Trophoblast cell (in vitro differentiated cells and primary cell): ENCODE data around the gene FSTL5.
A peak's percentile ranks its signal among the peaks of the same experiment; 100 is the strongest.

Experiments
- DNase-seq, 2 donors: peaks; one replicate each; pipeline ENCODE4 v3.0.0-alpha.2; 2016
- H2AFZ ChIP-seq: 2 replicates; pipeline ENCODE4 v1.6.1; 2013; ENCODE audit warnings: low read length, moderate library complexity, mild to moderate bottlenecking; ENCODE audit not compliant: insufficient read depth, poor library complexity
- H2AK5ac ChIP-seq: 2 replicates; pipeline ENCODE4 v1.6.1; 2013; ENCODE audit warnings: mild to moderate bottlenecking, low read length
- H2BK120ac ChIP-seq: 2 replicates; pipeline ENCODE4 v1.6.1; 2013; ENCODE audit warnings: low read length, mild to moderate bottlenecking, moderate library complexity; ENCODE audit not compliant: insufficient read depth, poor library complexity
- H2BK12ac ChIP-seq: 2 replicates; pipeline ENCODE4 v1.6.1; 2013; ENCODE audit warnings: mild to moderate bottlenecking, low read length, moderate library complexity
- H2BK5ac ChIP-seq: 2 replicates; pipeline ENCODE4 v1.6.1; 2013; ENCODE audit warnings: low read length, low read depth, moderate library complexity, mild to moderate bottlenecking; ENCODE audit not compliant: poor library complexity
- H3K14ac ChIP-seq: 2 replicates; pipeline ENCODE4 v1.6.1; 2013; ENCODE audit warnings: mild to moderate bottlenecking, low read length
- H3K18ac ChIP-seq: 2 replicates; pipeline ENCODE4 v1.6.1; 2013; ENCODE audit warnings: mild to moderate bottlenecking, low read length
- H3K23ac ChIP-seq: 2 replicates; pipeline ENCODE4 v1.6.1; 2013; ENCODE audit warnings: low read length
- H3K27ac ChIP-seq: 2 replicates; pipeline ENCODE4 v1.5.1; 2013; ENCODE audit warnings: low read depth, mild to moderate bottlenecking, inconsistent platforms, low read length, moderate library complexity
- H3K27me3 ChIP-seq: 2 replicates; pipeline ENCODE4 v1.6.1; 2013; ENCODE audit warnings: inconsistent platforms, mild to moderate bottlenecking, low read length, moderate library complexity; ENCODE audit not compliant: insufficient read depth
- H3K36me3 ChIP-seq, 2 experiments: 1 replicate in 1 of 2; 2 replicates in 1 of 2; pipeline ENCODE4 v1.6.1; 2013; ENCODE audit warnings: low read length in 2 of 2, mild to moderate bottlenecking in 2 of 2, moderate library complexity in 1 of 2; ENCODE audit not compliant: insufficient read depth in 2 of 2, control insufficient read depth in 1 of 2
- H3K4ac ChIP-seq: 2 replicates; pipeline ENCODE4 v1.6.1; 2013; ENCODE audit warnings: low read depth, mild to moderate bottlenecking, low read length, moderate library complexity
- H3K4me1 ChIP-seq, 2 experiments: 1 replicate in 1 of 2; 2 replicates in 1 of 2; pipeline ENCODE4 v1.6.1; 2013; ENCODE audit warnings: low read length in 2 of 2, mild to moderate bottlenecking in 2 of 2, moderate library complexity in 1 of 2; ENCODE audit not compliant: insufficient read depth in 2 of 2, control insufficient read depth in 1 of 2
- H3K4me2 ChIP-seq: 2 replicates; pipeline ENCODE4 v1.6.1; 2013; ENCODE audit warnings: inconsistent platforms, mild to moderate bottlenecking, low read length, moderate library complexity
- H3K4me3 ChIP-seq: 2 replicates; pipeline ENCODE4 v1.5.1; 2013; ENCODE audit warnings: mild to moderate bottlenecking, low read depth, low read length, inconsistent platforms
- H3K79me1 ChIP-seq: one replicate; pipeline ENCODE4 v1.6.1; 2013; ENCODE audit warnings: low read length
- H3K79me2 ChIP-seq: 2 replicates; pipeline ENCODE4 v1.6.1; 2013; ENCODE audit warnings: low read length, mild to moderate bottlenecking; ENCODE audit not compliant: control insufficient read depth, insufficient read depth, poor library complexity
- H3K9ac ChIP-seq: 2 replicates; pipeline ENCODE4 v1.6.1; 2013; ENCODE audit warnings: mild to moderate bottlenecking, low read length
- H3K9me3 ChIP-seq: 2 replicates; pipeline ENCODE4 v1.6.1; 2013; ENCODE audit warnings: low read depth, mild to moderate bottlenecking, control low read depth, inconsistent platforms, low read length; ENCODE audit not compliant: insufficient read depth
- H4K12ac ChIP-seq: 2 replicates; pipeline ENCODE4 v1.6.1; 2013; ENCODE audit warnings: low read depth, mild to moderate bottlenecking, low read length, moderate library complexity
- H4K8ac ChIP-seq: 2 replicates; pipeline ENCODE4 v1.6.1; 2013; ENCODE audit warnings: low read depth, mild to moderate bottlenecking, low read length, moderate library complexity
- H4K91ac ChIP-seq: one replicate; pipeline ENCODE4 v1.6.1; 2013; ENCODE audit warnings: low read depth, mild to moderate bottlenecking, low read length, moderate library complexity
- WGBS: extraction: QIAGEN DNeasy Blood & Tissue Kit; methylation state at CpG from one replicate; pipeline ENCODE4 v1.1.7; 2013; ENCODE audit warnings: missing lambda C conversion rate; ENCODE audit not compliant: insufficient read length, insufficient coverage; ENCODE audit errors: extremely low coverage; 5-methylcytosine and 5-hydroxymethylcytosine counted together

The FSTL5 gene

GRCh38 chr4:161438096-161438495 is 725.7 kb downstream of the FSTL5 start:
- WGBS = no CpG with 5 or more reads among the region's 2 CpGs

GRCh38 chr4:161428180-161428965 is 735.4 kb downstream of the FSTL5 start:
- H3K4me2 ChIP-seq = no peak overlapping the region
- H3K4me3 ChIP-seq = no peak overlapping the region
- H3K79me1 ChIP-seq = no peaks in the 10 kb centered on the region
- no CpG with 5 or more reads among the region's 13 CpGs for WGBS
- no peak for DNase-seq
- no peak overlapping the region for H3K27ac ChIP-seq
- H3K4me1 ChIP-seq = no peaks in the 10 kb centered on the region
- H3K9me3 ChIP-seq = no peaks in the 10 kb centered on the region
- no peak overlapping the region for H2BK12ac ChIP-seq
- H4K12ac ChIP-seq = no peak overlapping the region
- H3K18ac ChIP-seq = no peak overlapping the region
- no peak overlapping the region for H3K4ac ChIP-seq
- no peaks in the 10 kb centered on the region for H3K36me3 ChIP-seq
- H3K23ac ChIP-seq = no peak overlapping the region
- H4K8ac ChIP-seq = no peak overlapping the region
- no peak overlapping the region for H2BK5ac ChIP-seq
- H3K9ac ChIP-seq = no peak overlapping the region
- H2BK120ac ChIP-seq = no peak overlapping the region
- H3K79me2 ChIP-seq = no peaks in the 10 kb centered on the region
- no peaks in the 10 kb centered on the region for H3K27me3 ChIP-seq
- H2AFZ ChIP-seq = no peak overlapping the region
- H4K91ac ChIP-seq = no peak overlapping the region
- H3K14ac ChIP-seq = no peak overlapping the region
- no peak overlapping the region for H2AK5ac ChIP-seq

More at GRCh38 chr4:161438096-161438495, 725.7 kb downstream of the FSTL5 start:
- H3K9ac ChIP-seq = no peak overlapping the region
- H3K23ac ChIP-seq = no peak overlapping the region
- no peaks in the 10 kb centered on the region for H3K36me3 ChIP-seq
- no peak overlapping the region for H3K27ac ChIP-seq
- no peaks in the 10 kb centered on the region for H3K79me1 ChIP-seq
- H2BK120ac ChIP-seq = no peak overlapping the region
- DNase-seq = no peak
- H4K8ac ChIP-seq = no peak overlapping the region
- no peaks in the 10 kb centered on the region for H3K79me2 ChIP-seq
- no peak overlapping the region for H2AFZ ChIP-seq
- H3K4ac ChIP-seq = no peak overlapping the region
- H3K9me3 ChIP-seq = no peaks in the 10 kb centered on the region
- no peak overlapping the region for H2AK5ac ChIP-seq
- H4K91ac ChIP-seq = no peak overlapping the region
- H2BK5ac ChIP-seq = no peak overlapping the region
- H3K4me2 ChIP-seq = no peak overlapping the region
- no peak overlapping the region for H3K18ac ChIP-seq
- H2BK12ac ChIP-seq = no peak overlapping the region
- no peak overlapping the region for H3K4me3 ChIP-seq
- no peaks in the 10 kb centered on the region for H3K27me3 ChIP-seq
- no peak overlapping the region for H3K14ac ChIP-seq
- H3K4me1 ChIP-seq = no peaks in the 10 kb centered on the region
- H4K12ac ChIP-seq = no peak overlapping the region

DNA sequence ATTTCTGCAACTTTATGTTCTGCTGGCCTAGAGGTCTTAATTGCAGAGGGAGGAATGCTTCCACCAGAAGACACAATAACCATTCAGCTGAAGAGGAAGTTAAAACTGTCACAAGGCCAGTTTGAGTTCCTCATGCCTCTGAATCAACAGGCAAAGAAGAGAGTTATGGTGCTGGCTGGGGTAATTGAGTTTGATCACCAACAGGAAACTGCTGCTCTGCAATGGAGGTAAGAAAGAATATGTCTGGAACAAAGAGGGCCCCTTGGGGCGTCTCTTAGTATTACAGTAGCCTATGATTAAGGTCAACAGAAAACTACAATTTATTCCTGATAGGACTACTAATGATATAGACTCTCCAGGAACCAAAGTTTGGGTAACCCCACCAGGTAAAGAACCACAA is 744.0 kb downstream of the FSTL5 start:
- no peak overlapping the region for H3K18ac ChIP-seq
- H2BK120ac ChIP-seq = no peak overlapping the region
- H2BK5ac ChIP-seq = no peak overlapping the region
- no peak overlapping the region for H2AK5ac ChIP-seq
- no peak overlapping the region for H4K91ac ChIP-seq
- no peak overlapping the region for H3K4me2 ChIP-seq
- H3K4ac ChIP-seq = no peak overlapping the region
- DNase-seq = peak in 1 of 2 donors; percentile 7
- no peak overlapping the region for H3K4me3 ChIP-seq
- no peak overlapping the region for H2AFZ ChIP-seq
- no peak overlapping the region for H3K14ac ChIP-seq
- no peaks in the 10 kb centered on the region for H3K27me3 ChIP-seq
- H2BK12ac ChIP-seq = no peak overlapping the region
- no peaks in the 10 kb centered on the region for H3K36me3 ChIP-seq
- no peaks in the 10 kb centered on the region for H3K79me2 ChIP-seq
- H3K79me1 ChIP-seq = no peaks in the 10 kb centered on the region
- H3K9ac ChIP-seq = no peak overlapping the region
- peaks cover 3% of the 10 kb centered on the region for H3K9me3 ChIP-seq
- whole genome bisulfite sequencing = no CpG with 5 or more reads among the region's 1 CpG
- H4K8ac ChIP-seq = no peak overlapping the region
- no peak overlapping the region for H3K27ac ChIP-seq
- no peaks in the 10 kb centered on the region for H3K4me1 ChIP-seq
- H3K23ac ChIP-seq = no peak overlapping the region
- H4K12ac ChIP-seq = no peak overlapping the region

DNA sequence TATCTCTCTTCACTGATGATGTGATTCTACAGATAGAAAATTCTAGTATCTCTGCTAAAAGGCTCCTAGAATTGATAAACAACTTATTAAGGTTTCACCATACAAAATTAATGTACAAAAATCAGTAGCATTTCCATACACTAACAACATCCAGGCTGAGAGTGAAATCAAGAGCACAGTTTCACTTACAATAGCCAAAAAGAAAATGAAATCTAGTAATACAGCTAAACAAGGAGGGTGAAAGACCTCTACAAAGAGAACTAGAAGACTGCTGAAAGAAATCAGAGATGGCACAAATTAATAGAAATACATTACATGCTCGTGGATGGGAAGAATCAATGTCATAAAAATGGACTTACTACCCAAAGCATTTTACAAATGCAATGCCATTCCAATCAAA is 751.9 kb downstream of the FSTL5 start:
- DNase-seq = no peak
- Histone ChIP-seq H3K18ac (no peak overlapping the region), H4K12ac (no peak overlapping the region), H3K4me3 (no peak overlapping the region), H3K27ac (no peak overlapping the region), H4K91ac (no peak overlapping the region), H3K4ac (no peak overlapping the region), H3K27me3 (no peaks in the 10 kb centered on the region), H2AK5ac (no peak overlapping the region), H3K9me3 (no peaks in the 10 kb centered on the region), H3K23ac (no peak overlapping the region), H2BK12ac (no peak overlapping the region), H3K79me2 (no peaks in the 10 kb centered on the region), H4K8ac (no peak overlapping the region), H2AFZ (no peak overlapping the region), H3K4me2 (no peak overlapping the region), H3K4me1 (no peaks in the 10 kb centered on the region), H3K14ac (no peak overlapping the region), H2BK120ac (no peak overlapping the region), H3K79me1 (no peaks in the 10 kb centered on the region), H2BK5ac (no peak overlapping the region), H3K36me3 (no peaks in the 10 kb centered on the region), H3K9ac (no peak overlapping the region)
- no CpG with 5 or more reads among the region's 1 CpG for WGBS
